ENCODE measurements around the gene USP13.
"Not testable (repeated sequence)": the region's sequence is repeated elsewhere in the genome, so short reads cannot be mapped to it uniquely, and the experiment has no call there.

USP13 gene

DNA sequence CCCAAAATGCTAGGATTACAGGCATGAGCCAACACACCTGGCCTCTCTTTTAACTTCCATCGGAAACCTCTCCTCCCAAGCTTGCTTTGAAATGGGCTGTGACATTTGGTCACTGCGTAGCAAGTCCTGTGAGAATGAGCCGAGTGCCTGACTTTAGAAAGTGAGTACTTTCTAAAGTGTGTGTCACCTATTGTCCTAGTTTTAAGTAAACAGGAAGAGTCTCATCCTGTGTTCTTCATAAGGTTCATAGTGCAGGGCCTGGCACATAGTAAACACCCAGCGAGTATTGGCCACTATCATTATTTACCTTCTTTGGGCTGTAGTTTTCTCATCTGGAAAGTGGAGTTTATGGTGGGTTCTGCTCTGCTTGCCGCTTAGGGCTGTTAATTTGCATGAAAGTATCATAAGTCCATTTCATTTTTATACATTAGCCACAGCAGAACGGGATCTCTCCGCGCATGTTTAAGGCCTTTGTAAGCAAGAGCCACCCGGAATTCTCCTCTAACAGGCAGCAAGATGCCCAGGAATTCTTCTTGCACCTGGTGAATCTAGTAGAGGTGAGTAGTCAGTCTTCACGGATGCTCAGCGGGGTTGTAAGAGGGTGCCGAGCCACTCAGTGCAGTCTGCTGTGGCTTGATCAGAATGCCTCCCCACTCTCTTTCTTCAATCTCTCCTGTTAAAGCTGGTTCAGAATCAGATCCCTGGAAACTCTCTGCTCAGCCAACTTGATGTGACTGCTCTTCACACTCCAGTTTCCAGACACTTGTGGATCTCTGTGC is 87.2 kb downstream of the USP13 start:
- no peak for DNase-seq

DNA sequence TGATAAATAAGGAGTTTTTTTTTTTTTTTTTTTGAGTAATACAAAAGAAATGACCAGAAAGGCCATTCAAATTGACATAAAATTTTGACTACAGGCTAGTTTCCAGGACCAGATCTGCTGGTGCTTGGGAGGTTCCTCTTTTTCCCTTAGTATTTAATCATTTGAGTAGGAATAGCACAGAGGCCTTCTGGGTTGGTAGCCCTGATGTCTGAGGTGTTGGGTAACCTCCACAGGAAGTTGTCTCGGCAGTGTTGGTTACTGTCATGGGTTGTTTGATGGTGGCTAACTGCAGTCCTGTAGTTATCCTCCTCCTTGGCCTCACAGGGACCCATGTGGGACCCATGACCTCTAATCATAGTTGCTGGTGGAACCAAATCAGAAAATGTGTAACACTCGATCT is 91.1 kb downstream of the USP13 start:
- no peak for DNase-seq

GRCh38 chr3:179744667-179745066 is 91.8 kb downstream of the USP13 start:
- no peak for DNase-seq

DNA sequence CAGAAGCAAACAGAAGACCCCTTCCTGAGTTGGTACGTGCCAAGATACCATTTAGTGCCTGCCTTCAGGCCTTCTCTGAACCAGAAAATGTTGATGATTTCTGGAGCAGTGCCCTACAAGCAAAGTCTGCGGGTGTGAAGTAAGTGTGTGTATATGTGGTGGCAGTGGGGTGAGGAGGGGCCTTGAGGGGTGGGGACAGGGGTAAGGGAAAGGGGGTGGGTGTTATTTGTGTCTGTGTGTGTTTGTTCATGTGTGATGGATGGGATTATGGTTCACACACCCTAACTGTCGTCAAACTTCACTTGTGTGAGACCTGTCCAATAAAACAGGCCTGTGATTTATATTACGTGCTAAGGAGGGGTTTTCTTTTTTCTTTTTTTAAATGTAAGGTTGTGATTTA is 92.2 kb downstream of the USP13 start:
- no peak for DNase-seq

DNA sequence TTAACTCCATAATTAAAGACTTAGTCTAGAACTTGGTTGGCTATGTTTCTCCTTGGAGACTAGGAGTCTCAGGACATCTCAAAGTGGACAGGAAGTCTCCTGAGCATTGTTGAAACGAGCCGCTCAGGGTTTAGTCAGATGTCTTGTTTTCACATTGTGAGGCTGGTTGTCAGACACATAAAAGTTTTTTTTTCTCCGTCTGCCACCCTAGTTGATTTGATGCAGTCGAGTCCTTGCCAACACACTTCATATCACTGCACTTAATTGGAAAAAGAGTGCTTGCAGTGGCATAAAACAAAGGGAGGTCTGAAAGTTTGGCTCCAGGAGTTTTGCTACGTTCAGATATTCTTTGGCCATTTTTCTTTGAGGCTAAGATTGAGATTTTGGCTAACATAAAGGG is 92.9 kb downstream of the USP13 start:
- no peak for DNase-seq

GRCh38 chr3:179750720-179751328 is 98.0 kb downstream of the USP13 start:
- no peak for DNase-seq

GRCh38 chr3:179760944-179761343 is 108.1 kb downstream of the USP13 start:
- DNase-seq = no peak

DNA sequence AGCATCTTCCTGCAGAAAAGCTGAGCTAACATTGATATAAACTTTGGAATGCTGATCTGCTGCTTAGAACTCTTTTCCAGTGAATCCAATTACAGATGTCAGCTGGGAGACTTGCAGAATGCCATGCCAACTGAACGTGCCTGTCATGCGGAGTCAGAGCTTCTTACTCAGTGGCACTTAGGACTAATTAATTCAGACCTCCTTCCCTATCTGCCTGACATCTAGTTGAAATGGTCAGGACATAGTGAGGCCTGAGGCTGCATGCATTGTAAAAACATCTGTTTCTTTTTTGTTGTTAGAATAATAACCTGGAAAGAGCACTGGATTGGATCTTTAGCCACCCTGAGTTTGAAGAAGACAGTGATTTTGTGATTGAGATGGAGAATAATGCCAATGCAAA is 112.6 kb downstream of the USP13 start:
- no peak for DNase-seq

GRCh38 chr3:179766416-179767133 is 113.7 kb downstream of the USP13 start:
- DNase-seq = no peak

DNA sequence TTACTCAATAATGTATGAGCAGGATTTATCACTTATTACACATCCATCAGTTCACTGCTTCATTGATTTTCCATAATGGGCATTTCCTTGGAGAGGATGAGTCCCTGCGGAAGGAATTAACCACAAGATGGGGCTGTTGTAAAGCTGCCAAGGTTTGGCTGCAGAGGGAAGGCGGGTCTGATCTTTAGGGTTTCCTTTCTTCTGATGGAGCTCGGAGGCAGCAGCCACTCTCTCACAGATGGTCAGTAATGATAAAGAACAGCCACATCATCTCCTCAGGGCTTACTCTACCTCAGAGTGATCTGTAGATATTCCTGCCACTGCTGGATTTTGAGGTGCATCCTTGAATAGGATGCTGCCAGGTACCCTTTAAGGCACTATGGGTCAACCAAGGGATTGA is 115.2 kb downstream of the USP13 start:
- no peak for DNase-seq

GRCh38 chr3:179769411-179770247 is 116.8 kb downstream of the USP13 start:
- no peak for DNase-seq

GRCh38 chr3:179771797-179772196 is 119.0 kb downstream of the USP13 start:
- DNase-seq = no peak

GRCh38 chr3:179772297-179772696 is 119.5 kb downstream of the USP13 start:
- DNase-seq = no peak

GRCh38 chr3:179775416-179776122 is 122.7 kb downstream of the USP13 start:
- no peak for DNase-seq

DNA sequence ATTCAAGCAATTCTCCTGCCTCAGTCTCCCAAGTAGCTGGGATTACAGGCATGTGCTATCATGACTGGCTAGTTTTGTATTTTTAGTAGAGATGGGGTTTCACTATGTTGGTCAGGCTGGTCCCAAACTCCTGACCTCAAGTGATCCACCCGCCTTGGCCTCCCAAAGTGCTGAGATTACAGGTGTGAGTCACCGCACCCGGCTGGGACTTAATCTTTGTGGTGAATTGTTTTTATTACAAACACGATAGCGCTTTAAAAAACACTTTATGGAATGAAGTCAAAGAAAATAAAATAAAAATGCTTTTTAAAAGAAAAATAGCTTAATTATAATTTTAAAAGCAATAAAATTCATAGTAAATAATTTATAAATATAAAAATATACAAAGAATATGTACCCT is 130.0 kb downstream of the USP13 start:
- not testable (repeated sequence) for DNase-seq

- no peak for DNase-seq
These were observed 136.2 kb downstream of the USP13 start for GRCh38 chr3:179788996-179789395.

DNA sequence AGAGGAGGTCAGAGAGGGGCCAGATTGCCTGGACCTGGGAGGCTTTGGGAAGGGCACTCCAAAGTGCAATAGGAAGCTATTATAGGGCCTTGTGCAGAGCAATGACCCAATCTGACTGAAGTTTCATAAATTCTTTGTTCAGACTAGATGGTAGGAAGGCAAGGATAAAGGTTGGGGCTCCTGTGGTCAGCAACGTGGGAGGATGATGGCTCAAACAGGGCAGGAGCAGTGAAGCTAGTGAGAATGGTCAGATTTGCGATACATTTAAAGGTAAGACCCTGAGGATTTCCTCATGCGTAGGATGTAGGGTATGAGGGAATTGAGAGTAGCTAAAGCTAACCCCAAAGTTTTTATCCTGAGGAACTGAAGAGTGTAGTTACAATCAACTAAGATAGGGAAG is 139.0 kb downstream of the USP13 start:
- no peak for DNase-seq

GRCh38 chr3:179794355-179794754 is 141.5 kb downstream of the USP13 start:
- DNase-seq = no peak

GRCh38 chr3:179796421-179796820 is 143.6 kb downstream of the USP13 start:
- DNase-seq = no peak

- no peak for DNase-seq
These were observed 144.4 kb downstream of the USP13 start for GRCh38 chr3:179797192-179797591.

DNA sequence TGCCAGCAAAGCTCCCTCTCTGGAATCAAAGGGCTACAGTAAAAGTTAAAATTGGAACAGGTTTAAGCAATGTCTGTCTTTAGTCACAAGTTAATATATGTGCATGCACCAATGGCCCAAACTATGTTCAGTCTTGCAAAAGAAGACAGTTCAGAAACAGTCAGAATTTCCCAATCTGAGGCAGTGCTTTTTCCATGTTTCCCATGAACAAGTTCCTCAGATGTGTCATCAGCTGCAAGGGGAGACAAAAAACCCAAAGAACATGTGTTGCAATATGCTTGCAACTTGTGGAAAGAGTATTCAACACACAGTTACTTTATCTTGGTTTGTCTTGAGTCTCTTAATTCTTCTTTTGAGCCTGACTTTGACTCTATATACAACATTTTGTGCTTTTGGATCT is 148.4 kb downstream of the USP13 start:
- DNase-seq = no peak

DNA sequence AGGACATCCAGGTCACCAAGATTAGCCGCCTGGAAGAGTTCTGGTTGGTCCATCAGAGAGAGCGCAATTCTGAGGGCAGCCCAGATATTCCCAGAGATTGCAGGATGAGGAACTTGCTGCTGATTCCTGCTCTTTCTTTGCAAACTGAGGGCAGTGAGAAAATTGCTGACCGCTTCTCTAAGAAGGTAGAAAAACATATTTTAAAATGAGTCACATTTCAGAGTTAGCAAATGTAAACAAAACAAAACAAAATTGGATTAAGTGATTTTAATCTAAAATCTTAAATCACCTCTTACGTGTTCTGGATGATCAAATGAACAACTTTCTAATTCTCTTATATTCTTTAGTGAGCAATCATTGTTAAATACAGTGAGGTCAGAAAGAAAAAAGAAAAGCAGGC is 149.0 kb downstream of the USP13 start:
- no peak for DNase-seq

- DNase-seq = no peak
These were observed 153.3 kb downstream of the USP13 start for GRCh38 chr3:179806177-179806576.
